Vagina (tissue), 2 donors: ENCODE data around the gene TSPAN15. TPM values are rescaled to one million over a fixed set of nuclear protein-coding genes. Genes with fewer than 3 reads are reported as not detected.

Experiments used
- DNase-seq, 2 donors: peaks; one replicate each; pipeline ENCODE4 v3.0.0-alpha.2; 2017; ENCODE audit errors: extremely low spot score in 2 of 2
- H3K27ac ChIP-seq: fragments of 200-600 bp; sonication (generic); one replicate; pipeline ENCODE4 v1.5.1; 2019
- H3K27me3 ChIP-seq: fragments of 200-600 bp; sonication (generic); one replicate; pipeline ENCODE4 v1.5.1; 2019
- H3K36me3 ChIP-seq, 2 donors: fragments of 200-600 bp; sonication (generic); one replicate each; pipeline ENCODE4 v1.5.1; 2017 to 2019
- H3K4me1 ChIP-seq: fragments of 200-600 bp; sonication (generic); one replicate; pipeline ENCODE4 v1.5.1; 2019
- H3K4me3 ChIP-seq, 2 donors: fragments of 200-600 bp; sonication (generic); 1 replicate in 1 of 2; 2 replicates in 1 of 2; pipeline ENCODE4 v1.5.1; 2016 to 2019
- H3K9me3 ChIP-seq: fragments of 200-600 bp; sonication (generic); one replicate; pipeline ENCODE4 v1.5.1; 2019
- POLR2A ChIP-seq, 2 donors: fragments of 450-650 bp; IDR thresholded peaks; one replicate each; pipeline ENCODE4 v1.6.1; 2017; ENCODE audit warnings: antibody characterized with exemption in 2 of 2, mild to moderate bottlenecking in 2 of 2, moderate library complexity in 2 of 2
- POLR2AphosphoS5 ChIP-seq, 2 donors: sonication (generic); formaldehyde crosslinking; IDR thresholded peaks; one replicate each; pipeline ENCODE4 v1.9.0; 2017; ENCODE audit warnings: antibody characterized with exemption in 2 of 2, mild to moderate bottlenecking in 2 of 2, low read depth in 1 of 2; ENCODE audit not compliant: insufficient read depth in 1 of 2
- intact Hi-C: fragments of 100-400 bp; cut with DNase I; formaldehyde crosslinking; loops from one replicate; pipeline ENCODE4 v1.15.1; 2023
- total RNA-seq: library from RNA; depleted of rRNA; stranded (reverse); fragments of >200 nt; gene quantifications from one replicate; pipeline ENCODE4 v1.2.3, GENCODE V29; 2016
- TF ChIP-seq, protein P1 (sequence below), 3 experiments: fragments of 450-650 bp in 2 of 3; fragments of 200-600 bp in 1 of 3; sonication (generic) in 1 of 3; IDR thresholded peaks; one replicate each; pipeline ENCODE4 v1.5.1; 2017 to 2019; ENCODE audit warnings: antibody characterized with exemption in 3 of 3, mild to moderate bottlenecking in 2 of 3, moderate library complexity in 2 of 3

Gene TSPAN15
- total RNA-seq, 1 donor from 2014 or later, result 26.5 TPM

DNA sequence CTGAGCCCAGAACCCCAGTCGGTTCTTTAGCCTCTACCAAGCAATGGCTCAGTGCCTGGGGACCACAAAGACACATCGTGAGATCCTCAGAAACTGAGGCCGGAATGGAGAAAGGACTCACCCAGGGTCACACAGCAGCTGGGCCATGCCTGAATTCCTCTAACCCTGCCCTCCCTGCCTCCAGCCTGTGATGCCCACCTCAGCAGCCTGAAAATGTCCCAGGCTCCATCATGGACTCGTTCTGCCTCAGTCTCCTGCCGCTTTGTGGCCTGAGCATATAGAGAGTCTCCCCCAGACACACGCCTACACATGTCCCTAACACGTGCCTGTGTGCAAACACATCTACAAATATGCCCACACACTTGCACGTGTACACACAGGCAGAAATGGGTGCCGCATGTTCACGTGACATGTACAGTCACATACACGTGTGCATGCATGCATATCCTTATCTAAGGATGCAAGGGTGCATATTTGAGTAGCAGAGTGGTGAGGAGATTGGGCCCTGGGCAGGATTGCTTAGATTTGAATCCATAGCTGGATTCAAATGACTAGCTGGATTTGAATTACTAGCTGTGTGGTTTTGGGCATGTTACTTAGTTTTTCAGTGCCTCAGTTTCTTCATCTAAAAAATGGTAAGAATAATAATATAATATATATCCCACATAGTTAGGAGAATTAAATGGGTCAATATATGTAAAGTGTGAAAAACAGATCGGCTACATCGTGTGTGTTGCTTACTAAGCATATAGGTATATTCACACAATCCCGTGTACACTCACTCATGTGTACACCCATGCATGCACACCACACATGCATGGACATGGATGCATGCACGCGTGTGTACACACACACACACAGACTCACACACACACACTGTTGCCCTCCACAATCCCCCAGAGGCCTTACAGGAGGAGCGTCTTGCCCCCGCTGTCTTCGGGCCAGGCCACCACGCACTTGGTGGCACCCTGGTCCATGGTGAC lies 36.9 kb upstream of the TSPAN15 start:
- no peaks in the 10 kb centered on the region for H3K27me3 ChIP-seq
- no peak overlapping the region for H3K27ac ChIP-seq
- H3K9me3 ChIP-seq, result no peaks in the 10 kb centered on the region
- TF ChIP-seq POLR2A (IDR thresholded peaks at IDR 0.05) (no peak), POLR2AphosphoS5 (IDR thresholded peaks at IDR 0.05; ENCODE audit: insufficient read depth in 1 of 2, low read depth in 1 of 2) (no peak)
- TF ChIP-seq, protein P1, sequence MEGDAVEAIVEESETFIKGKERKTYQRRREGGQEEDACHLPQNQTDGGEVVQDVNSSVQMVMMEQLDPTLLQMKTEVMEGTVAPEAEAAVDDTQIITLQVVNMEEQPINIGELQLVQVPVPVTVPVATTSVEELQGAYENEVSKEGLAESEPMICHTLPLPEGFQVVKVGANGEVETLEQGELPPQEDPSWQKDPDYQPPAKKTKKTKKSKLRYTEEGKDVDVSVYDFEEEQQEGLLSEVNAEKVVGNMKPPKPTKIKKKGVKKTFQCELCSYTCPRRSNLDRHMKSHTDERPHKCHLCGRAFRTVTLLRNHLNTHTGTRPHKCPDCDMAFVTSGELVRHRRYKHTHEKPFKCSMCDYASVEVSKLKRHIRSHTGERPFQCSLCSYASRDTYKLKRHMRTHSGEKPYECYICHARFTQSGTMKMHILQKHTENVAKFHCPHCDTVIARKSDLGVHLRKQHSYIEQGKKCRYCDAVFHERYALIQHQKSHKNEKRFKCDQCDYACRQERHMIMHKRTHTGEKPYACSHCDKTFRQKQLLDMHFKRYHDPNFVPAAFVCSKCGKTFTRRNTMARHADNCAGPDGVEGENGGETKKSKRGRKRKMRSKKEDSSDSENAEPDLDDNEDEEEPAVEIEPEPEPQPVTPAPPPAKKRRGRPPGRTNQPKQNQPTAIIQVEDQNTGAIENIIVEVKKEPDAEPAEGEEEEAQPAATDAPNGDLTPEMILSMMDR (IDR thresholded peaks at IDR 0.05), result no peak
- H3K4me3 ChIP-seq, result peak overlapping the region in 1 of 2 donors; percentile 28
- H3K4me1 ChIP-seq, result peaks cover 8% of the 10 kb centered on the region
- DNase-seq, result no peak
- H3K36me3 ChIP-seq, result no peaks in the 10 kb centered on the region
- intact Hi-C loops, result loop anchor here (10.0 kb wide), 1 partner anchor 410 kb away; no protein-coding TSS in a partner anchor

DNA sequence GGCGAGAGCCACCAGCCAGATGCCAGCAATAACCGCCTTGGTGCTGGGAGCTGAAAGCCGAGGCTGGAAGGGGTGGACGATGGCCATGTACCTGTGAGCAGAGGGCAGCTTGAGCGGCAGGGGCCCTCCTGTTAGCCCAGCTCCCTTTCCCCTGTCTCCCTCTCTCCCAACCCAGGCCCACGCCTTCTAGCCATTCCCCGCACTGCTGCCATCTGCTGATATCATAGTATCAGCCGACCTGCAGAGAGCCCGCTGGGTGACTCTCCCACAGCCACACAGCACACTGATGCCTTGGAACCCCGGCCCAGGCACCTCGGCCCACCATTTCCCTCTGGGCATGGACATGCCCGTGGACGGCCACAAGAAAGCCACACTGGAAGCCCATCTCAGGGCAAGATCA lies 36.2 kb upstream of the TSPAN15 start:
- Histone ChIP-seq H3K4me1 (peaks cover 6% of the 10 kb centered on the region), H3K27me3 (no peaks in the 10 kb centered on the region), H3K4me3 (peak overlapping the region in 1 of 2 donors; percentile 28), H3K9me3 (no peaks in the 10 kb centered on the region), H3K36me3 (no peaks in the 10 kb centered on the region), H3K27ac (no peak overlapping the region)
- no peak for DNase-seq
- TF ChIP-seq POLR2A (IDR thresholded peaks at IDR 0.05) (no peak), POLR2AphosphoS5 (IDR thresholded peaks at IDR 0.05; ENCODE audit: insufficient read depth in 1 of 2, low read depth in 1 of 2) (no peak)
- TF ChIP-seq, protein P1 (IDR thresholded peaks at IDR 0.05), result no peak
- intact Hi-C loops, result loop anchor here (10.0 kb wide), 1 partner anchor 410 kb away; no protein-coding TSS in a partner anchor

DNA sequence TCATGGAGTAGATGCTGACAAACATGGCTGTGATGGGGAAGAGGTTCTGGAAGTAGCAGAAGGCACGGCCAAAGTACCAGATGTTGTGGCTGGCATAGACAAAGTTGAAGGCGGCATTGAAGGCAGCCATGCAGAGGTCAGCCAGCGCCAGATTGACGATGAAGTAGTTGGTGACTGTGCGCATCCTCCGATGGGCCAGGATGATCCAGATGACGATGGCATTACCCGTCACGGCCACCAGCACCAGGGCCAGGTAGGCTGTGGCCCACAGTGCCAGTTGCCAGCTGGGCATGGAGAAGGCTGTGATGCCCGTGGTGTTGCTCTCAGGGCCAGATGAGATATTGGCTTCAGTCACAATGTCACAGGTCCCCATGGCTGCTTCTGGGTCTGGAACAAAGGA lies 35.3 kb upstream of the TSPAN15 start:
- peaks cover 6% of the 10 kb centered on the region for H3K4me1 ChIP-seq
- no peaks in the 10 kb centered on the region for H3K27me3 ChIP-seq
- H3K4me3 ChIP-seq, result peak overlapping the region; percentile 2 to 29
- intact Hi-C loops, result loop anchor here (10.0 kb wide), 1 partner anchor 411 kb away; no protein-coding TSS in a partner anchor
- H3K9me3 ChIP-seq, result no peaks in the 10 kb centered on the region
- DNase-seq, result no peak
- H3K36me3 ChIP-seq, result no peaks in the 10 kb centered on the region
- TF ChIP-seq POLR2A (IDR thresholded peaks at IDR 0.05), result no peak
- TF ChIP-seq, protein P1 (IDR thresholded peaks at IDR 0.05), result no peak
- TF ChIP-seq POLR2AphosphoS5 (IDR thresholded peaks at IDR 0.05; ENCODE audit: insufficient read depth in 1 of 2, low read depth in 1 of 2), result no peak
- H3K27ac ChIP-seq, result no peak overlapping the region

DNA sequence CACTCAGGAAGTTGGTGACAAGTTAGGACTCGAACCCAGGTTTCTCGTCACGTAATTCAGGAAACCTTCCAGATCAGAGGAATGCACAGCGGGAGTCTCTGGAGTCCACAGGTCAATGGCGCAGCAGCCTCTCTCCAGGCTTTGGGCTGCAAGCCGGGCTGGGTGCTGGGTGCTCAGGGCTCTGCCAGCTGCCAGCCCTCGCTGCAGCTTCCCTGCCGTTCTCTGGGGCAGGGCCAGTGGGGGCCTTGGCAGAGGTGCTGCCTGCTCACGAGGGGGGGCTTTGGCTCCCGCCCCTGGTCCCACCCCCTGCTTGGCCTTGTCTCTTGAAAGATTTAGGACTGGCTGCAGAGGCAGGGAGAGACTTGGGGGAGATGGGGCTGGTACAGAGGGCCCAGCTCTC lies 34.6 kb upstream of the TSPAN15 start, which contains the start of gene TACR2:
Gene TACR2, minus strand, starts transcription at position 224 of the 400 bp plus-strand sequence. CDS start 595 bp downstream, outside the sequence.
- TF ChIP-seq, protein P1 (IDR thresholded peaks at IDR 0.05), result no peak
- peak in 1 of 2 donors; percentile 67 for TF ChIP-seq POLR2AphosphoS5 (IDR thresholded peaks at IDR 0.05; ENCODE audit: insufficient read depth in 1 of 2, low read depth in 1 of 2)
- H3K4me3 ChIP-seq, result peak within 1 kb of the TSS; percentile 2 to 29
- H3K36me3 ChIP-seq, result no peaks in the 10 kb centered on the region
- H3K27ac ChIP-seq, result no peak within 1 kb of the TSS
- H3K4me1 ChIP-seq, result peaks cover 6% of the 10 kb centered on the region
- no peak for DNase-seq
- no peaks in the 10 kb centered on the region for H3K27me3 ChIP-seq
- intact Hi-C loops, result loop anchor here (10.0 kb wide), 1 partner anchor 412 kb away; no protein-coding TSS in a partner anchor
- H3K9me3 ChIP-seq, result no peaks in the 10 kb centered on the region
